ENCODE data around the gene WFIKKN1.

DNA sequence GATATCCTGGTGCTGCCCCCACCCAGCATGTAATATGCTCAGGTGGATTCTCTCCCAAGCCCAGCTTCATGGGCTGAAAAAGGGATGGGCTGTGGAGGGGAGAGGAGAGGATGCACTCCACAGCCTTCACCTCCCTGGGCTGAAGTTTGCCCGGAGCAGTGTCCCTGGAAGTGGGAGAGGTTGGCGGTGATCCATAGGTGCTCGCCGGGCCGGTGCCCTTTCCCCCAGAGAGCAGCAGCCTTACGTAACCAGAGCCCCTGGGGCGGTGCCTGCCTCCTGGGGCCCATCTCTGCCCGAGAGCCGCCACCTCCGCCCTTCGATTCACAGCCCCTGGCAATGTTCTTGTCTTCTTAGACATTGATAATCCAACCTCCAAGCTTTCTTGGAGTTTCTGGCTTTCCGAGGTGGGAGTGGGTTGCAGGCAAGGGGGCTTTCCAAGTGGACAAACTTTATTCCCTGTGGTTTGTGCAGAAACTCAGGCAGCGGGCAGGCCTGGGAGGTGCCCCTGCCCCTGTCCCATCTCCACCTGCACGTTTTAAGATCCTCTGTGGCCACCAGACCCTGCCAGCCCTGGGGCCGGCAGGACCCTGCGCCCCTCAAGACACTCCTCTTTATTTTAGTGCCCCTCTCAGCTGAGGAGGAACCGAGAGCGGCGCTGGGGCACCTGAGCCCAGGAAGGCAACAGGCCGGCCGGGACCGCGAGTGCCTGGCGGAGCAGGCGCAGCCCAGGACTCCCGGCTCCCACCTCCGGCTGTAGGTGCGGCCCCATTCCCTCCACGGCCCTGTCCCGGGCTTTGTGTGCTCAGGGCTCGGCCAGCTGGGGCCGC, 15.3 kb downstream of the WFIKKN1 start:
- TF ChIP-seq POLR2A (IDR thresholded peaks at IDR 0.05; ENCODE audit: insufficient read depth in 1 of 2, low read depth in 2 of 2, low read length in 2 of 2) (peak; percentile 45 to 61), ARID2 (CRISPR knock-in tag; IDR thresholded peaks at IDR 0.05; ENCODE audit: borderline replicate concordance) (no peak), SRSF9 (IDR thresholded peaks at IDR 0.05; ENCODE audit: borderline replicate concordance, insufficient read depth, low read depth, low read length, poor library complexity, severe bottlenecking) (no peak), ZBTB3 (CRISPR knock-in tag; IDR thresholded peaks at IDR 0.05; ENCODE audit: borderline replicate concordance, low read depth) (no peak), RELA (CRISPR knock-in tag; IDR thresholded peaks at IDR 0.05) (no peak), ZNF775 (CRISPR knock-in tag; IDR thresholded peaks at IDR 0.05; ENCODE audit: borderline replicate concordance) (no peak), MAZ (IDR thresholded peaks at IDR 0.05; ENCODE audit: borderline replicate concordance, low read depth, low read length) (no peak), MAZ (CRISPR knock-in tag; IDR thresholded peaks at IDR 0.05; ENCODE audit: low read depth) (peak; percentile 75), TCF7L2 (IDR thresholded peaks at IDR 0.05; ENCODE audit: low read depth, low read length) (no peak)
- TF ChIP-seq, protein P1, sequence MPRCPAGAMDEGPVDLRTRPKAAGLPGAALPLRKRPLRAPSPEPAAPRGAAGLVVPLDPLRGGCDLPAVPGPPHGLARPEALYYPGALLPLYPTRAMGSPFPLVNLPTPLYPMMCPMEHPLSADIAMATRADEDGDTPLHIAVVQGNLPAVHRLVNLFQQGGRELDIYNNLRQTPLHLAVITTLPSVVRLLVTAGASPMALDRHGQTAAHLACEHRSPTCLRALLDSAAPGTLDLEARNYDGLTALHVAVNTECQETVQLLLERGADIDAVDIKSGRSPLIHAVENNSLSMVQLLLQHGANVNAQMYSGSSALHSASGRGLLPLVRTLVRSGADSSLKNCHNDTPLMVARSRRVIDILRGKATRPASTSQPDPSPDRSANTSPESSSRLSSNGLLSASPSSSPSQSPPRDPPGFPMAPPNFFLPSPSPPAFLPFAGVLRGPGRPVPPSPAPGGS (CRISPR knock-in tag; IDR thresholded peaks at IDR 0.05), result no peak
